IMR-90 (cell line): ENCODE data around the gene DDX41. TPM values are rescaled to one million over a fixed set of nuclear protein-coding genes. Genes with fewer than 3 reads are reported as not detected.

Experiments
- ATAC-seq: fragments of 200-7000 bp; cut with Tn5 transposase; 2 replicates; pipeline ENCODE4 v1.9.1; 2020; ENCODE audit warnings: low read depth, mild to moderate bottlenecking, moderate library complexity
- BruUV-seq: library from RNA; stranded (reverse); fragments of 400-500 nt; replicated peaks from 2 replicates; lab custom pipeline; 2021; lab: Mats Ljungman, UMichigan
- CTCF ChIA-PET: fragments of 300-600 bp; formaldehyde crosslinking; extraction: SDS; loops from one replicate; lab custom pipeline; 2021; ENCODE audit warnings: antibody characterized with exemption; lab: Yijun Ruan, JAX
- POLR2A ChIA-PET: fragments of 300-600 bp; sonication (Branson Sonifier 250); formaldehyde crosslinking; loops from one replicate; lab custom pipeline; 2022; ENCODE audit warnings: antibody characterized with exemption; ENCODE audit not compliant: unreplicated experiment; lab: Charles Lee
- DNase-seq: peaks from one replicate; pipeline ENCODE4 v3.0.0; 2013
- H2AFZ ChIP-seq: replicated peaks from 2 replicates; pipeline ENCODE3; 2013; ENCODE audit warnings: low read length, mild to moderate bottlenecking; ENCODE audit not compliant: poor library complexity
- H2AK5ac ChIP-seq: 2 replicates; pipeline ENCODE4 v1.6.1; 2013; ENCODE audit warnings: low read depth, low read length, inconsistent platforms
- H2AK9ac ChIP-seq: replicated peaks from 2 replicates; pipeline ENCODE3; 2013; ENCODE audit warnings: mild to moderate bottlenecking, low read depth, low read length, moderate library complexity; ENCODE audit not compliant: poor library complexity
- H2BK120ac ChIP-seq: 2 replicates; pipeline ENCODE4 v1.6.1; 2013; ENCODE audit warnings: low read depth, low read length, inconsistent platforms
- H2BK15ac ChIP-seq: 3 replicates; pipeline ENCODE4 v1.6.1; 2013; ENCODE audit warnings: low read depth, low read length, inconsistent platforms
- H2BK20ac ChIP-seq: 2 replicates; pipeline ENCODE4 v1.6.1; 2013; ENCODE audit warnings: low read depth, mild to moderate bottlenecking, inconsistent platforms, low read length, moderate library complexity
- H2BK5ac ChIP-seq: 2 replicates; pipeline ENCODE4 v1.6.1; 2013; ENCODE audit warnings: mild to moderate bottlenecking, low read depth, low read length, inconsistent platforms; ENCODE audit not compliant: poor library complexity, severe bottlenecking
- H3K14ac ChIP-seq: replicated peaks from 2 replicates; pipeline ENCODE4 v1.6.1; 2013; ENCODE audit warnings: low read depth, low read length, inconsistent platforms
- H3K18ac ChIP-seq: 2 replicates; pipeline ENCODE4 v1.6.1; 2013; ENCODE audit warnings: low read depth, low read length, control low read depth
- H3K23ac ChIP-seq: 2 replicates; pipeline ENCODE4 v1.6.1; 2013; ENCODE audit warnings: low read depth, low read length, inconsistent platforms
- H3K27ac ChIP-seq: 2 replicates; pipeline ENCODE4 v1.5.1; 2013; ENCODE audit warnings: mild to moderate bottlenecking, control low read depth, low read length; ENCODE audit not compliant: insufficient read depth
- H3K27me3 ChIP-seq: 2 replicates; pipeline ENCODE4 v1.6.1; 2013; ENCODE audit warnings: low read length; ENCODE audit not compliant: control insufficient read depth, insufficient read depth
- H3K36me3 ChIP-seq: 2 replicates; pipeline ENCODE4 v1.6.1; 2013; ENCODE audit warnings: low read length, mixed read lengths; ENCODE audit not compliant: control insufficient read depth, insufficient read depth
- H3K4ac ChIP-seq: 2 replicates; pipeline ENCODE4 v1.6.1; 2013; ENCODE audit warnings: low read depth, low read length, inconsistent platforms
- H3K4me1 ChIP-seq: 2 replicates; pipeline ENCODE4 v1.6.1; 2013; ENCODE audit warnings: low read length, mixed read lengths; ENCODE audit not compliant: control insufficient read depth, insufficient read depth
- H3K4me2 ChIP-seq: 2 replicates; pipeline ENCODE4 v1.6.1; 2013; ENCODE audit warnings: low read depth, mild to moderate bottlenecking, control low read depth, low read length, moderate library complexity
- H3K4me3 ChIP-seq: 2 replicates; pipeline ENCODE4 v1.5.1; 2013; ENCODE audit warnings: low read depth, mild to moderate bottlenecking, control low read depth, low read length, moderate library complexity; ENCODE audit not compliant: insufficient read depth
- H3K56ac ChIP-seq: 2 replicates; pipeline ENCODE4 v1.6.1; 2013; ENCODE audit warnings: low read length, inconsistent platforms; ENCODE audit not compliant: insufficient read depth; ENCODE audit errors: extremely low read depth
- H3K79me1 ChIP-seq, 2 experiments: 2 replicates each; pipeline ENCODE4 v1.6.1; 2013; ENCODE audit warnings: low read length in 2 of 2, inconsistent platforms in 1 of 2, low read depth in 1 of 2
- H3K9ac ChIP-seq: 2 replicates; pipeline ENCODE4 v1.6.1; 2013; ENCODE audit warnings: low read depth, low read length, control low read depth
- H3K9me1 ChIP-seq: 2 replicates; pipeline ENCODE4 v1.6.1; 2013; ENCODE audit warnings: low read length, inconsistent platforms; ENCODE audit not compliant: insufficient read depth
- H3K9me3 ChIP-seq: 2 replicates; pipeline ENCODE4 v1.6.1; 2013; ENCODE audit warnings: low read length; ENCODE audit not compliant: control insufficient read depth, insufficient read depth
- H4K20me1 ChIP-seq: 2 replicates; pipeline ENCODE4 v1.6.1; 2013; ENCODE audit warnings: low read length, inconsistent platforms; ENCODE audit not compliant: insufficient read depth
- H4K5ac ChIP-seq: 2 replicates; pipeline ENCODE4 v1.6.1; 2013; ENCODE audit warnings: mild to moderate bottlenecking, low read depth, low read length, control low read depth
- H4K8ac ChIP-seq, 2 experiments: 2 replicates each; pipeline ENCODE4 v1.6.1; 2013; ENCODE audit warnings: low read depth in 2 of 2, low read length in 2 of 2, control low read depth in 1 of 2, inconsistent platforms in 1 of 2
- H4K91ac ChIP-seq: 2 replicates; pipeline ENCODE4 v1.6.1; 2013; ENCODE audit warnings: low read depth, low read length, inconsistent platforms; ENCODE audit not compliant: insufficient read depth
- MAZ ChIP-seq: IDR thresholded peaks from 2 replicates; pipeline ENCODE4 v1.6.1; 2012; ENCODE audit warnings: low read depth, mild to moderate bottlenecking, low read length, improper control_type of control experiment, moderate library complexity, borderline replicate concordance
- MXI1 ChIP-seq: IDR thresholded peaks from 2 replicates; pipeline ENCODE4 v1.6.1; 2012; ENCODE audit warnings: low read depth, mild to moderate bottlenecking, low read length, moderate library complexity, borderline replicate concordance
- RCOR1 ChIP-seq: IDR thresholded peaks from 2 replicates; pipeline ENCODE4 v1.6.1; 2012; ENCODE audit warnings: mild to moderate bottlenecking, low read length, improper control_type of control experiment; ENCODE audit not compliant: insufficient replicate concordance
- WGBS, 2 experiments: methylation state at CpG; one replicate each; pipeline versions ENCODE4 v1.1.5 to v1.1.7; 2013; ENCODE audit warnings: missing lambda C conversion rate in 2 of 2; ENCODE audit not compliant: insufficient read length in 1 of 2; ENCODE audit errors: extremely low coverage in 2 of 2; 5-methylcytosine and 5-hydroxymethylcytosine counted together
- dilution Hi-C: fragments of 300-500 bp; cut with HindIII; formaldehyde crosslinking; loops from one replicate; pipeline ENCODE4 v1.14.3; 2018; ENCODE audit warnings: low sequenced_read_pairs; ENCODE audit not compliant: unreplicated experiment
- in situ Hi-C: fragments of 300-500 bp; cut with MboI; formaldehyde crosslinking; loops from 3 replicates; pipeline ENCODE4 v1.14.3; 2019; ENCODE audit warnings: low sequenced_read_pairs, inconsistent platforms, mixed read lengths
- intact Hi-C: fragments of 100-400 bp; cut with micrococcal nuclease; formaldehyde crosslinking; loops from 2 replicates; pipeline ENCODE4 v1.10.0; 2022
- polyA plus RNA-seq, 3 experiments: library from polyadenylated mRNA; depleted of rRNA; stranded (reverse); fragments of >200 nt; gene quantifications; 2 replicates each; pipeline ENCODE4 v1.2.3, GENCODE V29; 2012; ENCODE audit warnings: low replicate concordance in 1 of 3
- total RNA-seq: library from RNA; depleted of rRNA; stranded (reverse); fragments of >200 nt; gene quantifications from 2 replicates; pipeline ENCODE4 v1.2.3, GENCODE V29; 2012
- TF ChIP-seq, protein P1 (sequence below): fragments of 150-350 bp; IDR thresholded peaks from 2 replicates; pipeline ENCODE4 v1.6.1; 2017; ENCODE audit warnings: mild to moderate bottlenecking, antibody characterized with exemption, low read length, low read depth

Gene DDX41
- total and polyA plus RNA-seq, 2 of the 4 experiments (the other 2 are of a cell fraction): 130 to 170 TPM

DNA sequence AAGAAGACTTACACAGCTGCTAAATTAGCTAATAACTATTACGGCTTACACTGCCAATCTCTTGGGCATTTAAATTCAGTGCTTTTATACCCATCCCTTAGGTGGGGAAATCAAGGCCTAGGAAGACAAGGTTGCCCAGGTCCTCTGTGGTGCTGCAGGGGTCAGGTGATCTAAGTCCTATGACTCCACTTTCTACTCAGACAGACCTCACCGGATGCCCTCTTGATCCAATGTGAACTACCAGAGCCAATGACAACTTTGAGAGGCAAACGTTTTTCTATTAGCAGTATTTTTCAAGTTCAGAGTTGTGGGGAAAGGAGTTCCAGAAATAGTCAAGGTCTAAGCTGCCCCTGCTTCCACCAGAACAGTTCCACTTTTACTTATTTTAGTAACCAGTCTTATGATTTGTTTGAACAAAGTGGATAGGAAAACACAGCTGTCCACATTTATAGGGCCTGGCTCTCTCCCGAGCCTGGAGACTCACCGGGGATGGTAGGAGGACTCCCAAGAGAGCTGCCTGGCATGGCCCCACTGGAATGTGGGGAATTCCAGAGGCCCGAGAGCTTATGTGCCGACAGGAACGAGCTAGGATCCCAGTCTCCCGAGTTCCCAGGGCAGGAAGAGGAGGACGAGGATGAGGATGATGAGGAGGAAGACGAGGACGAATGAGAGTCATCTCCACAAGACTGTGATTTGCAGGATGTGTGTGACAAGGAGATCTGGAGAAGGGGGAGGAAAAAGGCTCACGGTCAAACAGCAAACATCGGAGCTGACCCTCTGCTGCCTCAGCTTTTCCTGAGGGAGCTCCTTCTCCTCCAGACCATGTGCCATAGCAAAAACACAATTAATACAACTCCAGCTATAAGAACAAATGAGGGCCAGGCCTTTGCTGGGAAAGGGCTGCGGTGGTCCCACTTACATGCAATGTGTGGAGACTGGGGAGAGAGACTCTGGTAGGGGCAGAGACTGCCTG lies 20.9 kb upstream of the DDX41 start:
- Histone ChIP-seq H3K9me1 (peaks cover 29% of the 10 kb centered on the region), H4K5ac (peak overlapping the region; percentile 95), H3K4ac (peak overlapping the region; percentile 91), H3K27ac (peak overlapping the region; percentile 89), H2BK15ac (peak overlapping the region; percentile 49; the same call in 1 of the 3 replicates), H3K4me3 (no peak overlapping the region), H3K56ac (peak overlapping the region; percentile 30; the same call in 1 of the 2 replicates), H4K8ac (peak overlapping the region; percentile 8 to 94; a peak in 3 of 4 replicates), H2AK9ac (peak overlapping the region; percentile 62), H3K4me1 (peaks cover 30% of the 10 kb centered on the region), H2AFZ (peak overlapping the region; percentile 44), H2BK5ac (peak overlapping the region; percentile 90), H4K91ac (peak overlapping the region; percentile 75), H3K4me2 (peak overlapping the region; percentile 84), H3K27me3 (no peaks in the 10 kb centered on the region), H3K36me3 (peaks cover 44% of the 10 kb centered on the region), H2BK120ac (peak overlapping the region; percentile 91), H3K79me1 (peaks cover 47 to 76% of the 10 kb centered on the region in 2 experiments), H3K9me3 (no peaks in the 10 kb centered on the region), H3K18ac (peak overlapping the region; percentile 76), H4K20me1 (peaks cover 30% of the 10 kb centered on the region), H3K14ac (peak overlapping the region; percentile 70), H3K23ac (peak overlapping the region; percentile 95), H2AK5ac (peak overlapping the region; percentile 97), H2BK20ac (peak overlapping the region; percentile 80), H3K9ac (peak overlapping the region; percentile 37)
- in situ Hi-C loops (no loop called here), intact Hi-C loops (no loop called here), dilution Hi-C loops (no loop called here)
- TF ChIP-seq RCOR1 (no peak), MAZ (peak; percentile 14; the same call in 1 of the 2 replicates), MXI1 (0 out of 2 replicates have a peak, but pooled peaks have one; percentile 16)
- TF ChIP-seq, protein P1, sequence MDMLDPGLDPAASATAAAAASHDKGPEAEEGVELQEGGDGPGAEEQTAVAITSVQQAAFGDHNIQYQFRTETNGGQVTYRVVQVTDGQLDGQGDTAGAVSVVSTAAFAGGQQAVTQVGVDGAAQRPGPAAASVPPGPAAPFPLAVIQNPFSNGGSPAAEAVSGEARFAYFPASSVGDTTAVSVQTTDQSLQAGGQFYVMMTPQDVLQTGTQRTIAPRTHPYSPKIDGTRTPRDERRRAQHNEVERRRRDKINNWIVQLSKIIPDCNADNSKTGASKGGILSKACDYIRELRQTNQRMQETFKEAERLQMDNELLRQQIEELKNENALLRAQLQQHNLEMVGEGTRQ: peak; percentile 33; the same call in 1 of the 2 replicates
- no CpG with 5 or more reads among the region's 15 CpGs for WGBS, 2 experiments
- ChIA-PET CTCF (interaction anchor here (0.6 to 1.8 kb wide), 4 partner anchors 8 to 623 kb away, joined by 3 to 10 read pairs (median 6); no protein-coding TSS in a partner anchor), POLR2A (no interaction called here)
- DNase-seq: peak; percentile 95
- peak; percentile 93 for ATAC-seq
- no TSS peak for BruUV-seq
